ENCODE data around the gene TRAPPC11. TPM values are rescaled to one million over a fixed set of nuclear protein-coding genes. Genes with fewer than 3 reads are reported as not detected.
A peak's percentile ranks its signal among the peaks of the same experiment; 100 is the strongest.

Gene TRAPPC11
- total RNA-seq (10 to 100 TPM; 32.1 to 58.2 (median 39.9) TPM), polyA plus RNA-seq (10 to 100 TPM; 11.4 to 14.9 (median 14.8) TPM)

GRCh38 chr4:183659029-183659871 lies at the start of gene TRAPPC11, which contains the start of gene RWDD4:
TSS of gene TRAPPC11 (plus strand) at chr4:183659293. CDS start at chr4:183663868, 4,575 bp downstream.
TSS of gene RWDD4 (minus strand) at chr4:183659185. CDS start at chr4:183658952, 233 bp downstream.
- Histone ChIP-seq H3K36me3 (peaks cover 0 to 25% (median 0%) of the 10 kb centered on the region in 4 donors), H3K27me3 (no peaks in the 10 kb centered on the region), H3K27ac (peak within 1 kb of the TSS; percentile 90 to 96 (median 94)), H3K9me3 (no peaks in the 10 kb centered on the region), H3K4me1 (peaks cover 0 to 29% (median 26%) of the 10 kb centered on the region in 4 donors), H3K4me3 (peak within 1 kb of the TSS; percentile 71 to 96 (median 93))
- peak; percentile 99 for DNase-seq
- 0 to 1% methylated on average over 57 of the region's 63 CpGs for WGBS, 2 donors
- TF ChIP-seq CTCF (IDR thresholded peaks at IDR 0.05): peak in 3 of 4 experiments; percentile 18 to 44 (median 33)
- TF ChIP-seq POLR2AphosphoS5 (IDR thresholded peaks at IDR 0.05): peak; percentile 81 to 92 (median 89)
- TF ChIP-seq POLR2A (IDR thresholded peaks at IDR 0.05): peak; percentile 84 to 85
- no peak for TF ChIP-seq EP300 (IDR thresholded peaks at IDR 0.05)
- intact Hi-C loops (cut with DNase I): loop anchor here (1.0 to 2.0 kb wide), 2 partner anchors 155 to 214 kb away; partner anchors contain the start of gene CDKN2AIP

DNA sequence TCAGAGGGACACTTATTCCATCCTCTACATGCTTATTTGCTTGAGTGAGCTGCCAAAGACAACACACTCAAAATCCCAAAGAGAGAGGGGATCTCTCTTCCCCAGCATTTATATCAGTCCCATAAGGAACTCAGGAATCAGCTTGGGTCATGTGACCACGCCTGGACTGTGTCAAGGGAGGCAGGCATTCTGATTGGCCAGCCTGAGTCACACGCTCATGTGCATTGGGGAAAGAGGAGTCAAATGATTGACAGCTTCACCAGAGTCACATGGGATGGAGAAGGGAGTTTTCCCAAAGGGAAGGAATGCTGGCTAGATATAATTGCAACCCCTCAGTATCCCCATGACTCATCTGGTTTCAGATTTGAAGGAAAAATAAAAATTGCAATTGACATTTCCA lies 49.1 kb upstream of the TRAPPC11 start:
- no peaks in the 10 kb centered on the region for H3K4me1 ChIP-seq
- TF ChIP-seq CTCF (IDR thresholded peaks at IDR 0.05): no peak
- H3K27ac ChIP-seq: no peak overlapping the region
- intact Hi-C loops (cut with DNase I): no loop called here
- 93 to 94% methylated on average over 2 of the region's 2 CpGs for WGBS, 2 donors
- no peak overlapping the region for H3K4me3 ChIP-seq
- no peaks in the 10 kb centered on the region for H3K36me3 ChIP-seq
- DNase-seq: no peak
- H3K27me3 ChIP-seq: no peaks in the 10 kb centered on the region
- H3K9me3 ChIP-seq: no peaks in the 10 kb centered on the region

- WGBS, 2 donors: 59 to 81% methylated on average over 7 of the region's 7 CpGs
- intact Hi-C loops (cut with DNase I): no loop called here
- Histone ChIP-seq H3K4me3 (no peak overlapping the region), H3K27ac (no peak overlapping the region), H3K9me3 (no peaks in the 10 kb centered on the region), H3K27me3 (no peaks in the 10 kb centered on the region), H3K36me3 (no peaks in the 10 kb centered on the region), H3K4me1 (no peaks in the 10 kb centered on the region)
- no peak for DNase-seq
- TF ChIP-seq POLR2A (IDR thresholded peaks at IDR 0.05): no peak
- no peak for TF ChIP-seq CTCF (IDR thresholded peaks at IDR 0.05)
- TF ChIP-seq POLR2AphosphoS5 (IDR thresholded peaks at IDR 0.05): no peak
- TF ChIP-seq EP300 (IDR thresholded peaks at IDR 0.05): no peak
These were observed 48.5 kb upstream of the TRAPPC11 start for GRCh38 chr4:183610613-183611012.

GRCh38 chr4:183611210-183611830 lies 47.8 kb upstream of the TRAPPC11 start:
- Histone ChIP-seq H3K27ac (no peak overlapping the region), H3K27me3 (no peaks in the 10 kb centered on the region), H3K4me1 (no peaks in the 10 kb centered on the region), H3K36me3 (no peaks in the 10 kb centered on the region), H3K9me3 (no peaks in the 10 kb centered on the region), H3K4me3 (no peak overlapping the region)
- intact Hi-C loops (cut with DNase I): no loop called here
- 76 to 87% methylated on average over 15 of the region's 15 CpGs for WGBS, 2 donors
- no peak for DNase-seq
- no peak for TF ChIP-seq POLR2AphosphoS5 (IDR thresholded peaks at IDR 0.05)
- no peak for TF ChIP-seq CTCF (IDR thresholded peaks at IDR 0.05)
- TF ChIP-seq EP300 (IDR thresholded peaks at IDR 0.05): no peak
- TF ChIP-seq POLR2A (IDR thresholded peaks at IDR 0.05): no peak
